A549 (cell line): ENCODE measurements around the gene LSG1. TPM values are rescaled to one million over a fixed set of nuclear protein-coding genes. Genes with fewer than 3 reads are reported as not detected.
A peak's percentile ranks its signal among the peaks of the same experiment; 100 is the strongest.

ENCODE experiments used
- CTCF ChIP-seq: fragments of >200 bp; sonication (Bioruptor Twin); formaldehyde crosslinking; IDR thresholded peaks from 3 replicates; pipeline ENCODE4 v1.5.1; 2016
- EHF ChIP-seq: fragments of 250-450 bp; sonication (Bioruptor Pico); IDR thresholded peaks from 2 replicates; pipeline ENCODE4 v1.5.0; 2020; ENCODE audit warnings: mild to moderate bottlenecking
- EP300 ChIP-seq, 2 experiments: fragments of >200 bp; sonication (Bioruptor Twin); formaldehyde crosslinking; IDR thresholded peaks; 2 replicates in 1 of 2; 3 replicates in 1 of 2; pipeline ENCODE4 v1.6.1; 2016 to 2017
- ESRRA ChIP-seq: fragments of 150-350 bp; IDR thresholded peaks from 2 replicates; pipeline ENCODE4 v1.6.1; 2014; ENCODE audit warnings: mild to moderate bottlenecking, low read length, borderline replicate concordance
- FOSL2 ChIP-seq, 2 experiments: fragments of 450-650 bp in 1 of 2; fragments of >200 bp in 1 of 2; sonication (Bioruptor Twin) in 1 of 2; formaldehyde crosslinking; IDR thresholded peaks; 2 replicates each; pipeline versions ENCODE4 v1.5.0 to v1.6.1; 2016 to 2020; ENCODE audit warnings: mild to moderate bottlenecking in 1 of 2, moderate library complexity in 1 of 2
- GATA3 ChIP-seq: IDR thresholded peaks from 2 replicates; pipeline ENCODE4 v1.6.1; 2012; ENCODE audit warnings: borderline replicate concordance
- JUN ChIP-seq, 2 experiments: fragments of >200 bp; sonication (Bioruptor Twin); formaldehyde crosslinking; IDR thresholded peaks; 2 replicates in 1 of 2; 3 replicates in 1 of 2; pipeline ENCODE4 v1.6.1; 2016 to 2017
- JUNB ChIP-seq: fragments of >200 bp; sonication (Bioruptor Twin); formaldehyde crosslinking; IDR thresholded peaks from 2 replicates; pipeline ENCODE4 v1.6.1; 2016
- KDM1A ChIP-seq: fragments of 200-600 bp; sonication (generic); IDR thresholded peaks from 2 replicates; pipeline ENCODE4 v1.6.1; 2016; ENCODE audit warnings: low read depth, mild to moderate bottlenecking
- ZFP36 ChIP-seq: fragments of 450-650 bp; IDR thresholded peaks from 2 replicates; pipeline ENCODE4 v1.6.1; 2014; ENCODE audit warnings: borderline replicate concordance; ENCODE audit not compliant: partially characterized antibody
- polyA plus RNA-seq, 4 experiments: library from polyadenylated mRNA; depleted of rRNA in 3 of 4; stranded (reverse); fragments of >200 nt; fragmentation: RNase III in 1 of 4; extraction: RNeasy Plus Mini Kit Qiagen cat#74134 plus additional on column Dnase treatment in 1 of 4; gene quantifications; 2 replicates in 3 of 4; 3 replicates in 1 of 4; pipeline ENCODE4 v1.2.3, GENCODE V29; 2011 to 2017
- small RNA-seq, 6 experiments: library from RNA; depleted of rRNA; stranded (forward); fragments of <200 nt; gene quantifications; one replicate each; pipeline ENCODE3, GENCODE V24; 2012
- TF ChIP-seq, protein P1 (sequence below): fragments of >200 bp; sonication (Bioruptor Twin); formaldehyde crosslinking; IDR thresholded peaks from 3 replicates; pipeline ENCODE4 v1.6.1; 2016
- TF ChIP-seq, protein P2 (sequence below): fragments of 150-350 bp; IDR thresholded peaks from 2 replicates; pipeline ENCODE4 v1.6.1; 2014; ENCODE audit warnings: low read depth, mild to moderate bottlenecking, low read length

LSG1 gene
- polyA plus RNA-seq, 2 of the 4 experiments (the other 2 are of a cell fraction) = 37.4 to 70.3 TPM

DNA sequence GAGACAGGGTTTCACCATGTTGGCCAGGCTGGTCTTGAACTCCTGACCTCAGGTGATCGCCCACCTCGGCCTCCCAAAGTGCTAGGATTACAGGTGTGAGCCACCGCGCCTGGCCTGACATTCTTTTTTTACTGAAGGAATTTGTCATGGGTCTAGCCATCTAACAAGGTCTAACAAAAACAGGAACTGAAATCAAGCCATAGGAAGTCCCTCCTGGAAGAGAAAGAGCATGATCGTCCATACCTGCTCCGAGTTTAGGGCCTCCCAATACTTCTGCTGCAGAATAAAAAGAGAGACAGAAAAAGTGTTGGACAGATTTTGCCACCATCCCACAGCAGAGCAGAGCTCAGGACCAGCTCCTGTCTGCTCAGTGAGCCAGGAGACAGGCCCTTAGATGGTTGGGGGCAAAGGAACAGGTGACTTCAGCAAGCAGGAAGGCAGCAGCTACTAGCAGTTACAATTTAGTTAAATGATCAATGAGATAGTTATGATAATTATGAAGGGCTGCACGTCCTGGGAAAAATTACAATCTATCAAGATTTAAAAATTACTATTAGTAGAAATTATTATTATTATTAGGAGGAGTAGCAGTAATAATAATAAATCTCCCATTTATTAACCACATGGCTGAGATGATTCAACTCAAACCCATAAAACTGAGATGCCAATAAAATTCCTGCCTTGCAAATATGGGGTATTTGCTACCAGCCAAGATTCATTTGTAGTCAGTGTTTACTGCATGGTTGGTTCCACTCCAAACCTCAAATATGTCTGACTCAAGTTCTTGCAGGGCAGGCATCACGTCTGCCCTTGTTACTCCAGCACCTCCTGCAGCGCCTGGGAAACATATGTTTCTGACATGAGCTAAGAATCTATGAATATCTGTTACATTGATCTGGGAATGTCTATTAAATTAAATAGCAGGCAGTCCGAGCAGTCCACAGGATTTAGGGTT lies 78.9 kb downstream of the LSG1 start (continued):
- TF ChIP-seq, protein P1, sequence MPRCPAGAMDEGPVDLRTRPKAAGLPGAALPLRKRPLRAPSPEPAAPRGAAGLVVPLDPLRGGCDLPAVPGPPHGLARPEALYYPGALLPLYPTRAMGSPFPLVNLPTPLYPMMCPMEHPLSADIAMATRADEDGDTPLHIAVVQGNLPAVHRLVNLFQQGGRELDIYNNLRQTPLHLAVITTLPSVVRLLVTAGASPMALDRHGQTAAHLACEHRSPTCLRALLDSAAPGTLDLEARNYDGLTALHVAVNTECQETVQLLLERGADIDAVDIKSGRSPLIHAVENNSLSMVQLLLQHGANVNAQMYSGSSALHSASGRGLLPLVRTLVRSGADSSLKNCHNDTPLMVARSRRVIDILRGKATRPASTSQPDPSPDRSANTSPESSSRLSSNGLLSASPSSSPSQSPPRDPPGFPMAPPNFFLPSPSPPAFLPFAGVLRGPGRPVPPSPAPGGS = peak; percentile 71; the same call in 2 of the 3 replicates
- TF ChIP-seq JUNB (peak; percentile 94), ZFP36 (no peak), JUN (IDR thresholded peaks at IDR 0.05) (peak; percentile 79 to 90), GATA3 (peak; percentile 95), FOSL2 (IDR thresholded peaks at IDR 0.05) (peak; percentile 85), FOSL2 (CRISPR knock-in tag; IDR thresholded peaks at IDR 0.05) (peak; percentile 93), ESRRA (no peak), EP300 (IDR thresholded peaks at IDR 0.05) (peak; percentile 90 to 91; a peak in 4 of 5 replicates), KDM1A (no peak), CTCF (no peak), EHF (no peak)
- TF ChIP-seq, protein P2, sequence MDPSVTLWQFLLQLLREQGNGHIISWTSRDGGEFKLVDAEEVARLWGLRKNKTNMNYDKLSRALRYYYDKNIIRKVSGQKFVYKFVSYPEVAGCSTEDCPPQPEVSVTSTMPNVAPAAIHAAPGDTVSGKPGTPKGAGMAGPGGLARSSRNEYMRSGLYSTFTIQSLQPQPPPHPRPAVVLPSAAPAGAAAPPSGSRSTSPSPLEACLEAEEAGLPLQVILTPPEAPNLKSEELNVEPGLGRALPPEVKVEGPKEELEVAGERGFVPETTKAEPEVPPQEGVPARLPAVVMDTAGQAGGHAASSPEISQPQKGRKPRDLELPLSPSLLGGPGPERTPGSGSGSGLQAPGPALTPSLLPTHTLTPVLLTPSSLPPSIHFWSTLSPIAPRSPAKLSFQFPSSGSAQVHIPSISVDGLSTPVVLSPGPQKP = no peak

Small RNA genes within 50 kb of the gene (small RNA-seq; reads per million reads assigned to genes)
- 0 reads per million in 6 experiments for gene AC046143.2

Other genes starting within 250 kb of the LSG1 start
- gene ATP13A3, start 185.2 kb downstream of the LSG1 start, polyA plus RNA-seq (2011; rRNA removed) = 84.5 and 102 TPM in 2 replicates
- 57.2 to 64.2 TPM (median 63.6 TPM) in 3 replicates for gene ATP13A3, start 185.2 kb downstream of the LSG1 start, polyA plus RNA-seq (2017; fragmentation: RNase III; extraction: RNeasy Plus Mini Kit Qiagen cat#74134 plus additional on column Dnase treatment)
- 16.0 and 20.9 TPM in 2 replicates for gene TMEM44, start 38.8 kb downstream of the LSG1 start, polyA plus RNA-seq (2011; rRNA removed)
- gene TMEM44, start 38.8 kb downstream of the LSG1 start, polyA plus RNA-seq (2017; fragmentation: RNase III; extraction: RNeasy Plus Mini Kit Qiagen cat#74134 plus additional on column Dnase treatment) = 13.9 to 17.0 TPM (median 16.6 TPM) in 3 replicates
- 0.86 and 0.89 TPM in 2 replicates for gene FAM43A, start 13.7 kb upstream of the LSG1 start, polyA plus RNA-seq (2011; rRNA removed)
- 1.6 to 2.6 TPM (median 2.3 TPM) in 3 replicates for gene FAM43A, start 13.7 kb upstream of the LSG1 start, polyA plus RNA-seq (2017; fragmentation: RNase III; extraction: RNeasy Plus Mini Kit Qiagen cat#74134 plus additional on column Dnase treatment)